Activated CD8-positive, alpha-beta memory T cell treated with anti-CD3 and anti-CD28 coated beads, Interleukin-2, amount 50 U/mL, for 24 hours (primary cell): Measurements from ENCODE around the gene KLRC1.
"Not testable (repeated sequence)": the region's sequence is repeated elsewhere in the genome, so short reads cannot be mapped to it uniquely, and the experiment has no call there.

ENCODE experiments used
- DNase-seq: peaks from one replicate; pipeline ENCODE4 v3.0.0-alpha.2; 2020; ENCODE audit errors: extremely low read depth

The KLRC1 gene

DNA sequence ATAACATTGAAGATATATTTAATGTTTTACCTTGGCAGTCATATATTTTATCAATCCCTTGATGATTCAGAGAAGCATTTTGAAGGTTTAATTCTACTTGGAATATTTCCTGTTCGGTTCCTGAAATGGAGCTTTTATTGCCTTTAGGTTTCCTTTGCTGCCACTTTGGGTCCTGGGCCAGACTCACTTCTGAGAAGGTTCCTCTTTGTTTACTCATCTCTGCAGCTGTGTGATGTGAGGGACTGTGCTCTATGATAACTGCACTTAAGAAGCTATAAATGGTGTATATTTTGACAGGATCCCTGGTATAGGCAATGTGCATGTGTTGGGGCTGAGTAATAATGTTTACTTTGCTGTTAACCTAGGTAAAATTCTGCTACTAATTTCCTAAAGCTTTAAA, 32.8 kb downstream of the KLRC1 start, which contains the start of gene KLRC3:
Gene KLRC3, minus strand, starts transcription at position 262 of the 400 bp plus-strand sequence. Its CDS starts 45 bp downstream, at position 217.
- DNase-seq = not testable (repeated sequence)

DNA sequence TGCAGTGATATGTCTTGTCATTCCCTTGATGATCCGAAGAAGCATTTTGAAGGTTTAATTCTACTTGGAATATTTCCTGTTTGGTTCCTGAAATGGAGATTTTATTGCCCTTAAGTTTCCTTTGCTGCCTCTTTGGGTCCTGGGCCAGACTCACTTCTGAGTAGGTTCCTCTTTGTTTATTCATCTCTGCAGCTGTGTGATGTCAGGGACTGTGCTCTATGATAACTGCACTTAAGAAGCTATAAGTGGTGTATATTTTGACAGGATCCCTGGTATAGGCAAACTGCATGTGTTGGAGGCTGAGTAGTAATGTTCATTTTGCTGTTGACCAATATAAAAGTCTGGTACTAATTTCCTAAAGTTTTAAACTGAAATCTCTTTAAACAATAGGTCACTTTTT, 43.8 kb downstream of the KLRC1 start, which contains the start of gene KLRC4:
Gene KLRC4, minus strand, starts transcription at position 366 of the 400 bp plus-strand sequence. Its CDS starts 182 bp downstream, at position 184.
- no peak for DNase-seq

DNA sequence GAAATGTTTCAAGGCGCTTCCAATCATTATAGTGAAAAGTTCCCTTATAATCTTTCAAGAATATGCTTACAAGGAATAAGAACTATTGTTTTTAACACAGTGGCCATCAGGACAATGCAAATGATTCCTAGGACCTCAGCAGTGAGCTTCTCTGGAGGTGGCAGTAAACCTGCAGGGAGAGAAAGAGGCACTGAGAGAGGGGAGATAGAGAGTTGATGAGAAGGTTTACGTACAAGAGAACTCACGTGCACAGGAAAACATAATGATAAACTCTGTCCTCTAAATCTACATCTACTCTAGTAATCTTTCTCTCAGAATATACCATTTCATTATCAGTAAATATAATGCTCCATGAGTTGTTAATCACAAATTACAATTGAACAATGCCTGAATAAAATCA, 44.3 kb downstream of the KLRC1 start:
- no peak for DNase-seq

DNA sequence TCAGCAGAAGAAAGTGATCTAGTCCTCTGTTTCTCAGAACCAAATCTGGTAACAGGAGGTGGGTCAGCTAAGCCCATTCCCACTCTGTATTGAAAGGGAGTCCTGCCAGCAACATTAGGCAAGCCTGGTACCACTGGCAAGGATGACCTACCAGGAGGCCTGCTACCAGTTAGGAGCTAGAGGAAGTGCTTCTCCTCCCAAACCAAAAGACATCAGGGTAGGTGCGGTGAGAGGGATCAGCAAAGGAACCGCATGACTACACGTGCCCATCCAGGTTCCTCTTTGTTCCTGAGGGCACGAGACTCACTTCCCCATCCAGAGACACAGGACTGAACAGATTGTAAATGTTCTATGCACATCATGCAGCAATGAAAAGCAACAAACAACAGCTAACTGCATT, 46.5 kb downstream of the KLRC1 start:
- no peak for DNase-seq

DNA sequence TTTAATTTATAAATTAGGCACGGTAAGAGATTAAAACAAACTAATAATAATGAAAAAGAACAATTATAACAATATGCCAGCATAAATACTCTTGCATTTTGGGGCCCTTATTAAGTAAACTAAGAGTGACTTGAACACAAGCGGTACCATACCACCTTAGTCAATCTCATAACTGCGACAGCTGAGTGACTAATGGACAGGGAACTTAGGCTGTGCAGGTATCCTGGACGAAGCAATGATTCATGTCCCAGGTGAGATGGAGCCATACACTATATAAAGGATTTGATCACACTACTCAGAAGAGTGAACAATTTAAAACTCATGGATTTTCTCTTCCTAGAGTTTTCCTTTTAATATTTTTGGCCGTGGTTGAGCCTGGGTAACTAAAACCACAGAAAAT, 47.9 kb downstream of the KLRC1 start:
- DNase-seq = no peak

DNA sequence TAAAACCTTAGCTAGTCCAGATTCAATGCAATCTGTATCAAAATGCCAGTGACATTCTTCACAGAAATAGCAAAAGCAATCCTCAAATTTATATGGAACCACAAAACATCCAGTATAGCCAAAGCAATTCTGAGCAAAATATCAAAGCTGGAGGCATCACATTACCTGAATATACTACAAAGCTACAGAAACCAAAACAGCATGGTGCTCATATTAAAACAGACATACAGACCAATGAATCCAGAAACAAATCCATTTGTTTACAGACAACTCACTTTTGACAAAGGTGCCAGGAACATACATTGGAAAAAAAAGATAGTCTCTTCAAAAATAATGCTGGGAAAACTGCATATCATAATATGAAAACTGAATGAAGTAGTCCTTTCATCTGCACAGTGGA, 48.4 kb downstream of the KLRC1 start:
- no peak for DNase-seq

DNA sequence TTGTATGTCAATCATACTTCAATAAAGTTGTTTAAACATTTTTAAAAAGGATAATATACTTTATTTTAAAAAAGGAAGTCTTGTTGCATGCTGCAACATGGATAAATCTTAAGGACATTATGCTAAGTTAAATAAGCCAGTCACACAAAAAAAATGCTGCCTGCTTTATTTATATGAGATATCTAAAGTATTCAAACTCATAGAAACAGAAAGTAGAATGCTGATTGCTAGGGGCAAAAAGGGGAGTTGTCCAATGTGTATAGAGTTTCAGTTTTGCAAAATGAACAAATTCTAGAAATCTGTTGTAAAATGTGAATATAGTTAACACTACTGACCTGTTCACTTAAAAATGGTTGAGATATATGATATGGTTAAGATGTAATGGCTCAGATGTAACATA, 52.3 kb downstream of the KLRC1 start:
- DNase-seq = no peak

DNA sequence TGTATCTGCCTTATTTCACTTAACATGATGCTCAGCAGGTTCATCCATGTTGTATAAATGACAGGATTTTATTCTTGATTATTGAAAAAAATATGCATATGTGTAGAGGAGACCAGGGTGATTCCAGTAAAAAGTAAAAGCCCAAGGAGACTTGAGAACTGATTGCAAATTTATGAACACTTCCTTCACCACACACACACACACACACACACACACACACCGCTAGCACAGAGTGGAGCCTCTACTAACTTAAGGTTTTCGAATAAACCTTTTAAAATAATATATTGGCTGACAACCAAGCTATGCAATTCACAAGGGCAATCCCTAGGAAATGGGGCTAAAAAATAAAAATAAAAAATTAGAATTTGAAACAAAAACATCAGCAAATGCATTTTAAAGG, 55.0 kb downstream of the KLRC1 start:
- no peak for DNase-seq

DNA sequence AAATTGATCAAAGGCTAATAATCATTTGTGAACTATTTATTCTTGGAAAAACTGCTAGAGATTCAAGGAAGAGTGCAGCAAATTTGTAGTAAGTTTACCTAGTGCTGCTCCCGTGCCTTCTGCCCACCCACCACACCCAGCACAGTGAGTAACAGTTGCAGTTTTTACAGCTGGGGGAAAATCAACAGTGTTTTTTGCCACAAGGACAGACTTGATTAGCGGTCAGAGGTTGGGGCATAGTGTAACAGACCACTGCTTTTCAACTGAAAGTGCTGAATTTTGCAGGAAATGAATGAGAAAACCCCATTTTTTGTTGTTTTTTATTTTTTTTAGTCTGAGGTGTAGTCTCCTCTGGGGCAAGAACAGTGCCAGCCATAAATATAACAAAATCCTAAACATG, 55.9 kb downstream of the KLRC1 start:
- DNase-seq = no peak

DNA sequence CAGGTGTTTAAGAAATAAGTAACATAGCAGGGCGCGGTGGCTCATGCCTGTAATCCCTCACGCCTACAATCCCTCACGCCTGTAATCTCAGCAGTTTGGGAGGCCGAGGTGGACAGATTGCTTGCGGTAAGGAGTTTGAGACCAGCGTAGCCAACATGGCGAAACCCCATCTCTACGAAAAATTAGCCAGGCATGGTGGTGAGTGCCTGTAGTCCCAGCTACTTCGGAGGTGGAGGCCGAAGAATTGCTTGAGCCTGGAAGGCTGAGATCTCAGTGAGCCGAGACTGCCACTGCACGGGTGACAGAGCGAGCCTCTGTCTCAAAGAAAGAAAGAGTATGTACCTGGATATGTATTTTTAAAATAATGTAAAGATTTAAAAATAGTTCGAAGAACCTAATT, 57.0 kb downstream of the KLRC1 start:
- not testable (repeated sequence) for DNase-seq
